NCI-H1092 (cell line): ENCODE data around the gene STX2.
"Not testable (repeated sequence)": the region's sequence is repeated elsewhere in the genome, so short reads cannot be mapped to it uniquely, and the experiment has no call there.

ENCODE experiments used
- DNase-seq: peaks from one replicate; lab custom pipeline; 2025; lab: John Stamatoyannopoulos, UW

STX2 gene

DNA sequence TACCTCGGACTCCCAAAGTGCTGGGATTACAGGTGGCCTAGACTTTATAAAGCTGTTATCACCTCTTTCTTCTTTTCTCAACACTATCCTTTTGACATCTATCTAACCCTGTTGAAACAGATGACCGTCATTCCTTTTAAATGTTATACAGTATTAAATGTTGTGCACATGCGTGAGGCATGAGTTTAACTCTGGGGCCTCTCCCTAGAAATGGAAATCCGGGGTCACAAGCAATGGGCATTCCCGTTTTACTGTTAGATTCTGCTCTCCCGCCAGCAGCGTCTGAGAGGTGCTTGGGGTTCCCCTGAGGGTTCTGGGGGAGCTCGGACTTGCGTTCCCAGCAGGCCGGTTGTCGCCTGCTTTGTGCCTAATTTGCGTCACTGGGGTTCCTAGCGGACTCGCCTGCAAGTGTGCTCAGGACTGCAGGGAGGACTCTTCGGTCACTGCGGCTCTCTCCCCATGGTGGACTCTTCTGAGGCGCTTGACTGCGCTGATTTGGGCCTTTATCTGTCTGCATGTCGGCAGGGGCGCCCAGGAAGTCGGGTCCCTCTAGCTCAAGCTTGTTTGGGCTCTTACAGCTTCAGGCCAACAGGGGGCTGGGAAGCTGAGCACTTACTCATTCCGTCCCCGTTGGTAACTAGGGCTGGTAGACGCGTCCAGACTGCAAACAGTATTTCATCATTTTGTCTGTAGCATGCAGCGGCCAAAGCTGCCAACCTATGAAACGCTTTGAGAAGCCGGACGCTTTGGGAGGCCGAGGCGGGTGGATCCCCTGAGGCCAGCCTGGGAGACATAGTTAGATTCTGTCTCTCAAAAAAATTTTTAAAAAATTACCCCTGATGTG lies 31.6 kb upstream of the STX2 start:
- peak; percentile 32 for DNase-seq

DNA sequence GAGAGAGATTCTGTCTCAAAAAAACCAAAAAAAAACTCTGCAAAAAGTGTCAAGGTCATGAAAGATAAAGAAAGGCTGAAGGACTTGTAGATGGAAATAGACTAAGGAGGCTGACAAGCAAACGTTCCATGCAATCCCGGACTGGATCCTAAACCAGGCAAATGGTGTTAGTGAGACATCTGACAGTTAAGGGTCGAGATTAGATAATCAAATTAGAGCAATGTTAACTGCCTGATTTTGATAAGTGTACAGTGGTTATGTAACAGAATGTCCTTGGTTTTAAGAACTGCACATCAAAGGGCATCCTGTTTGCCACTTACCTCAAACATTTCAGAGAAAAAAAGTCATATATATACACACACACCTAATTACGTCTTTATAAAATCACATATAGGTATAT lies 29.4 kb upstream of the STX2 start:
- DNase-seq, result no peak

DNA sequence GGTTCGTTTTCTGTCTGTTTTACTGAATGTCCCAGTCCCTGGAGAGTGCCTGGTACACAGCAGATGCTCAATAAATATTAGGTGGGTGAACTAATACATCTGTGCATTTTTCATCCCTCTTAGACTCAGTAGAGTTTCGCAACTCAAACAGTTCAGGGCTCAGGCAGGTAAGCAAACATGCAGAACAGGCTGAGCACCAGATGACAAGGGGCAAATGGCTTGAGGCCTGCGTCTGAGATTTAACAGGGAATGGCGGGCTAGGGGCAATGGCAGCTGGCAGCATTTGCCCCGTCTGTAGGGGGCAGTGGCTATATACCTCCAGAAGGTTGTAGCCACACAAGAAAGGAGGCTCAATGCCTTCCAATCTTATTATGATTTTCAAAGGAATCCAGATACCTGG lies 24.2 kb upstream of the STX2 start:
- DNase-seq, result no peak

DNA sequence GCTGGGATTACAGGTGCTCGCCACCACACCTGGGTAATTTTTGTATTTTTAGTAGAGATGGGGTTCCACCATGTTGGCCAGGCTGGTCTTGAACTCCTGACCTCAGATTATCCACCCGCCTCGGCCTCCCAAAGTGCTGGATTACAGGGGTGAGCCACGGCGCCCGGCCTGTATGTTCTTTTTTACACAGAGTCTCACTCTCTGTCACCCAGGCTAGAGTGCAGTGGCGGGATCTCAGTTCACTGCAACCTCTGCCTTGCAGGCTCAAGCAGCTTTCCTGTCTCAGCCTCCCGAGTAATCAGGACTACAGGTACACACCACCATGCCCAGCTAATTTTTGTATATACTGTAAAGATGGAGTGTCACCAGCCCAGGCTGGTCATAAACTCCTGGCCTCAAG lies 23.7 kb upstream of the STX2 start:
- not testable (repeated sequence) for DNase-seq

DNA sequence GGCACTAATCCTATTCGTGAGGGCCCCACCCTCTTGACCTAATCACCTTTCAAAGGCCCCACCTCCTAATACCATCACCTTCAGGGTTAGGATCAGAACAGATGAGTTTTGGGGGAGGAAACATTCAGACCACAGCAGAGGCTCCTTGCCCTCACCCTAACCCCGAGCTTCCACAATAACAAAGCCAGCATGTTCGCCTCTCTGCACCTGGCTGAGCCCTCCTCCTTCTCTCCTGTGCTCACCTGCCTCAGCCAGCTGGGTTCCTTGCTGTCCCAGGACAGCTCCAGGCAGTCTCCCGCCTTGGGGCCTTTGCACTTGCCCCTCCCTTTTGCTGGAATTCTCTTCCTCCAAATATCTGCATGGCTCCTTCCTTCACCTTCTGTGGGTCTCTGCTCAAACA lies 23.1 kb upstream of the STX2 start:
- no peak for DNase-seq

DNA sequence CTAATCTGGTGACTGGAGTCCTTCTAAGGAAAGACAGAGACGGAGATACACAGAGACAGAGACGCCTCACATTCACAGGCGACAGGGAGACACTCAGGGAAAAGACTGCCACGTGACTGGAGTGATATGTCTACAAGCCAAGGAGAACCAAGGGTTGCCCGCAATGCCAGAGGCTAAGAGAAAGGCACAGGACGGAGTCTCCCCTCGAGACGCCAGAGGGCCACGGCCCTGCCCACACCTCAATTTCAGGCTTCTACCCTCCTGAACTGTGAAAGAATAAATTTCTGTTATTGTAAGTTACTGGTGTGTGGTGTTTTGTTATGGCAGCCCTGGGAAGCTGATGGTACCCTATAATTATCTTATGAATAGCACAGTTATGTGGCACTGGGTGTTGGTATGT lies 21.3 kb upstream of the STX2 start:
- DNase-seq, result no peak

DNA sequence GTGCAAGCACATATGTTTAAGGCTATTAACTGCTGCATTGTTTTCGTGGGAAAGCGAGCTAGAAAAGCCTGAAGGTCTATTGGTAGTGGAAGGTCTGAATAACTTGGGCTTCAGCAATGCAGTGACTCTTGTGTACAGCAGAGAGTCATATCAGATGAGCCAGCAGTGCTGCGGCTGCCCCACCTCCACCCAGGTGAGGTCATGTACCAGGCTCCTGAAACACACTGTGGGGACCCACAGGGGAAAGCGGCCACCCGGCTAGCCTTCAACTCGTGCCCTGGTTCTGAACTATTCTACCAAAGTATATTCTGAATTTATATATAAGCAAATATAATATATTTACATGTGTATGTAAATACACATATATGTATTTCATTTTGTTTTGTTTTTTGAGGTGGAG lies 20.1 kb upstream of the STX2 start:
- DNase-seq, result no peak

DNA sequence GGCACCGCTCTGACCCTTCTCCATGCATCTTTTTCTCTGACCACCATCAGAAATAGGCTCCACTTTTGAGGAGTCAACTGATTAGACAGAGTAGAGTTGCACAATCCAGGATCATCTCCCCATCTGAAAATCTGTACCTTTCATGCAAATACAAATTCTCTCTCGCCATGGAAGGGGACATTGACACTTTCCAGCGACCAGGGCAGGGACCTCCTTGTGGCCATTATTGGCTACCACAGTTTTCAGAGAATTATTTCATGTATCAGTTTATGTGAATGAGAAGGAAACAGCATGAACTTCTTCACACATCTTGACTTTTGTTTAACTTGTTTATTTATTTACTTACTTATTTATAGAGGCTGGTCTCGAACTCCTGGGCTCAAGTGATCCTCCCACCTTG lies 19.0 kb upstream of the STX2 start:
- no peak for DNase-seq

DNA sequence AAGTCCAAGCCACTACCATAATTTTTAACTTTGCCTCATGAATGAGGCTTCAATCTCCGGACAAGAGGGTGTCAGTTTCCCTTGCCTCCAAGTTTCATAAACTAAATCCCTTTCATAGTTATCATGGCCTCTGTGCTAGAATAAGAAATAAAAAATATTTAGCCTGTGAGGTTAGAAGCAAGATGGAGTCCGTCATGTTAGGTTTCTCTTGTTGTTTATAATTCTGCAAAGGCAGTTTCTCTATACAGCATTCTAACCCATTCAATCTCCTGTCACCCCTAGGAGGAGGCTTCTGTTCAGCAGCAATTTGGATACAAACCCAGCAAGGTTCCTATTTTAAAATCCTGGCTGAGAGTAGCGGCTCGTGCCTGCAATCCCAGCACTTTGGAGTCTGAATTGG lies 17.0 kb upstream of the STX2 start:
- no peak for DNase-seq

DNA sequence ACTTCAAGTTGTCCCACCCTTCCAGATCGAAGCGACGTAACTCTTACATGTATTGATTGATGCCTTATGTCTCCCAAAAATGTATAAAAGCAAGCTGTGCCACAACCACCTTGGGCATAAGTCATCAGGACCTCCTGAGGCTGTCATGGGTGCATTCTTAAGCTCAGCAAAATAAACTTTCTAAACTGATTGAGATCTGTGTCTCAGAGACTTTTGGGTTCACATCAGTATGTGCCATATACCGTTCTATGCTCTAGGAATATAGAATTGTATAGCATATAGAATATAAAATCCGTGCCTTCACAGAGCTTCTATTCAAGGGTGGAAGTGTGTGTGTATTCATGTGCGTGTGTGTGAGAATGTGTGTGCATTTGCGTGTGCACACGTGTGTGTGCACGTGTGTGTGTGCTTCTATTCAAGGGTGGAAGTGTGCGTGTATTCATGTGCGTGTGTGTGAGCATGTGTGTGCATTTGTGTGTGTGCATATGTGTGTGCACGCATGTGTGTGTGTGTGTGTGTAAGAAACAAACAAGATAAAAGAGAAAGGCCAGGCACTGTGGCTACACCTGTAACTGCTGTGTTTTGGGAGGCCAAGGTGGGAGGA lies 11.5 kb upstream of the STX2 start:
- DNase-seq, result no peak

DNA sequence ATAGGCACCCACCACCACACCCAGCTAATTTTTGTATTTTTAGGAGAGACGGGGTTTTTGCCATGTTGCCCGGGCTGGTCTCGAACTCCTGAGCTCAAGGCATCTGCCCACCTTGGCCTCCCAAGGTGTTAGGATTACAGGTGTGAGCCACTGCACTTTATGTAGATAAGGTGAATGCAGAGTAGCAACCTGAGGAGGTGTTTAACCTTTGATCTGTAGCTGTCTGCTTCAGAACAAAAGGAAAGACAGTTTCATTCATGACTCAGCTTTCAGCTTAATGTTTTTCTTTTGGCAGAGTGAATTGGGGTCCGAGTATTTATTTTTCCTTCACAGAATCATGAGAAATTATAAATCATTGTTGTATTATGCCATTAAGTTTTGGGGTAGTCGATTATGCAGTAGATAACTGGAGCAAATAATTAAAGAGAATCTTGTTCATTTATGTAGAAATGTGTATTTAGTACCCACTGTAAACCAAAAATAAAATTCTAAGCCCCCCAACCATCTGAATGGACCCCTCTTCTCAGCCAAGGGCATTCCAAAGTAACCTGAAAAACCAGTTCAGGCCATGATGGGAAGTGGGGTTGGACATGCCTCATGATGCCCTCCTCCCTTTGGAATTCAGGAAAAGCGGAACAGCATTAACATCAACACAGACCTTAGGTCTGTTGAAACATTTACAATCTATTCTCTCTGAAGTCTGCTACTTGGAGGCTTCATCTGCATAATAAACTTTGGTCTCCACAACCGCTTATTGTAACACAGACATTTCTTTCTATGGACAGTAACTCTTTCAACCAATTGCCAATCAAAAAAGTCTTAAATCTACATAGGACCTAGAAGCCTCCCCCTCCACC lies 10.7 kb upstream of the STX2 start:
- no peak for DNase-seq

DNA sequence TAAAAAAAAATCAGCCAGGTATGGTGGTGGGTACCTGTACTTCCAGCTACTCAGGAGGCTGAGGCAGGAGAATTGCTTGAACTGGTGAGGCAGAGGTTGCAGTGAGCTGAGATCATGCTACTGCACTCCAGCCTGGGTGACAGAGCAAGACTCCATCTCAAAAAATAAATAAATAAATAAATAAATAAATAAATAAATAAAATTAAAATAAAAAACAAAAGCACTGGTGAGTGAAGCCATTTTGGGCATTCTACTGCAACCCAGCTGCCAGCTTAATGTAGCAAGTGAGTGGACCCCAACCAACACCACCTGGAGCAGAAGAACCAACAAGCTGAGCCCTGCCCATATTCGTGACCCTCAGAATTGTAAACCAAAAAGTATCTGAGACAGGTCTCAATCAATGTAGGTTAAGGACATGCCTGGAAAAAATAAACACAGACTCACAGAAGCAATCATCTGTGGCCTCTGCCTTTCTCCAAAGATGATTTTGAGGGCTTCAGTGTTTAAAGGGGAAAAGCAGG lies 9.8 kb upstream of the STX2 start:
- DNase-seq, result not testable (repeated sequence)

DNA sequence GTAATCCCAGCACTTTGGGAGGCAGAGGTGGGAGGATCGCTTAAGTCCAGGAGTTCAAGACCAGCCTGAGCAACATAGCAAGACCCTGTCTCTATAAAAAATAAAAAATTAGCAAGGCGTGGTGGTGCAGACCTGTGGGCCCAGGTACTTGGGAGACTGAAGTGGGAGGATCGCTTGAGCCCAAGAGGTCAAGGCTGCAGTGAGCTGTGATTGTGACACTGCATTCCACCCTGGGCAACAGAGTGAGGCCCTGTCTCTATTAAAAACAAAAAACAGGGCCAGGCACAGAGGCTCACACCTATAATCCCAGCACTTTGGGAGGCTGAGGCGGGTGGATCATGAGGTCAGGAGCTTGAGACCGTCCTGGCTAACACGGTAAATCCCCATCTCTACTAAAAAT lies 9.1 kb upstream of the STX2 start:
- DNase-seq, result not testable (repeated sequence)

DNA sequence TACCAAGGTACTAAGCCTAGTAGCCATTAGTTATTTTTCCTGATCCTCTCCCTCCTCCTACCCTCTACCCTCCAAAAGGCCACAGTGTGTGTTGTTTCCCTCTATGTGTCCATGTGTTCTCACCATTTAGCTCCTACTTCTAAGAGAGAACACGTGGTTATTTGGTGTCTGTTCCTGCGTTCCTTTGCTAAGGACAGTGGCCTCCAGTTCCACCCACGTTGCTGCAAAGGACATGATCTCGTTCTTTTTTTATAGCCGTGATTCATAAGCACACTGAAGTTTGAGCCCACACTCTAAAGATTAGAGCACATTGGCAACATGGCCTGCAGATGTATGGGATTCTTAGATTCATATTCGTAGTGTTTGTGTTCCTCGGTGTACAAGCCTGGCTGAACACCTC lies 8.1 kb upstream of the STX2 start:
- DNase-seq, result no peak

DNA sequence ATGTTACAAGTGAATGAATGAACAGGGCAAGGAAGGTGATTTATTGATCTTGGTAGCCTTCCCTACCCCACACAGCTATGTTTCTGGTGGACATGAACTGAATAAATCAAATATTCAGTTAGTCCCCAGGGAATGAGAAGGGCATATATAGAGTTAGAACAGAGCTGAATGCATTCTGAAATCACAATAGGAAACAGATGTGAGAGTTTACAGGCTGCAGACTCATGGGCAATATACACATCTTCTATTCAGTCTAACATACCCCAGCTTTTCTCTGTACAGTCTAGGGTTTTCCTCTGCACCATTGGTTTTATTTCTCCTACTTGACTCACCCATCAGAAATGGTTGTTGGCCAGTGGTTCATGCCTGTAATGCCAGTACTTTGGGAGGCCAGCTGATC lies 7.3 kb upstream of the STX2 start:
- no peak for DNase-seq

DNA sequence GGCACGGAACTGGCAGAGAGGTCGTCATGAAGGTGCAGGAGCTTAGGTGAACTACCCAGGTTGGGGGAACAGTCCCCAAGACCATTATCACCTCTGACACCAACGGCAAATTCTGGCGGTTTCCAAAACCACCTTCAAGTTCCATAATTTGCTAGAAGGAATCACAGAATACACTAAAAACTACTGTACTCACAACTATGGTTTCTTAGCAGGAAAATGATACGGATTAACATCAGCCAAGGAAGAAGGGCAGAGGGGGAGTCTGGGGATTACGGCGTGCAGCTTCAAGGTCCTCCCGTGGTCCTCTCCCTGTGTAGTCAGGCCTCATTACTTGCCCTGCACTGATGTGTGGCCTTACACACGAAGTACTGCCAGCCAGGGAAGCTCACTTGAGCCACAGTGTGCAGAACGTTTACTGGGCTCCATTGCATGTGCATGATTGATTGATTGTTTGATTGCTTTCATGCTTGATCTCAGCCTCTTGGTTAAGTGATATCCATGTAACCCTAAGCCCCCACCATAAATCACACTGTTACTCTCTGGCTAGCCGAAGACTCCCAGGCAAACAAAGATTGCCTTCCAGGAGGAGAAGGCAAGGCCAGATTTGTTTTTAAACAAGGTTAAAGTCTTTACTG lies 837 bp upstream of the STX2 start:
- DNase-seq, result no peak

DNA sequence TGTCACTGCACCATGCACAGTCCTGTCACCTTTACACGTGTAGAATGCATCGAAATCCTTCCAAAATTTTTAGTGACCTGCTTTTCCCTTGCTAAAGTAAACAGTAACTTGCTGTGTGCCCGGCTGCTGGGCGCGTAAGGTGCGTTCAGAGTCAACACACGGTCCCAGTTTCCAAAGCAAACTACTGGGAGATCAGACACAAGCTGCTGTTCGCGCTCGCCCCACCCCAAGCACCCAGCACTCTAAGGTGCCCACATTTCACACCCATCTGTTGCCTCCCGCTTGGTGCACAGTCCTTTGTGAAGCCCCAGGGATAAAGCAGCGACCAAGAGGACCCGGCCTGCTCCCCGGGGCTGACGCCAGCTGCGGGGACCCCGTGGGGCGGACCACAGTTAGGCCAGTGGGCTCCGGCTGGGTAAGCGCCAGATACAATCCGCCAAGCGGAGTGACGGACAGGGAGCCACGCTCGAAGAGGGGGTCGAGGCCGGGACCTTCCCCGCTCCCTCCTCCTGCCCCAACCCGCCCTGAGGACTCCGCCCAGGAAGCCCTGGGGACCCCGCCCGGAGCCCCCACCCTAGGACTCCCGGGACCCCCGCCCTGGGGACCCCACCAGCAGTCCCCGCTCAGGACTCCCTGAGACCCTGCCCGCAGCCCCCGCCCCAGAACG lies 633 bp downstream of the STX2 start:
- peak; percentile 15 for DNase-seq

DNA sequence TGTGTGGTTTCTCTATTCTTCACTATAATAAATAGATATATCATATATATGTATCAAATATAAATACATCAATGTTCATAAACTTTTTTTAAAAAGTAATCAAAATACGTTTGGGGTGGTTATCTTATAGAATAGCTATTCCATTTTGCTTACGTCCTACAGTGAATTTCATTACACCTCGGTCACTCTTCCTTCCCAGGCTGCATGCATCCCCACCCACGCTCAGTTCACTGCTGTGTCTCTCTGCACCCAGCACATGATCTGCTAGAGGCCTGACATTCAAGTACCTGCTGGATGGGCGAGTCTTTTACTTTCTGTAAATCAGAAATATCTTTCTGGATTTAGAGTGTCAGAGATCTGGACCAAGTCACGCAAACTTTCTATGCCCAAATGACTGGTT lies 3.6 kb downstream of the STX2 start:
- no peak for DNase-seq

DNA sequence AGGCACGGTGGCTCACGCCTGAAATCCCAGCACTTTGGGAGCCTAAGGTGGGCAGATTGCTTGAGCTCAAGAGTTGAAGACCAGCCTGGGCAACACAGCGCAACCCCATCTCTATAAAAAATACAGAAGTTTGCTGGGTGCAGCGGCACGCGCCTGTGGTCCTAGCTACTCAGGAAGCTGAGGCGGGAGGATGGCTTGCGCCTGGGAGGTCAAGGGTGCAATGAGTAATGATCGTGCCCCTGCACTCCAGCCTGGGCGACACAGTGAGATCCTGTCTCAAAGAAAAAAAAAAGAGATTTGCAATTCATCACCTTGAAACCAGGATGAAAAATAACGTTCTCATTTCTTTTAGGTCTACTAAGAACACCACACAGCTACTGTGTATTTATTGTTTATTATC lies 4.0 kb downstream of the STX2 start:
- no peak for DNase-seq

DNA sequence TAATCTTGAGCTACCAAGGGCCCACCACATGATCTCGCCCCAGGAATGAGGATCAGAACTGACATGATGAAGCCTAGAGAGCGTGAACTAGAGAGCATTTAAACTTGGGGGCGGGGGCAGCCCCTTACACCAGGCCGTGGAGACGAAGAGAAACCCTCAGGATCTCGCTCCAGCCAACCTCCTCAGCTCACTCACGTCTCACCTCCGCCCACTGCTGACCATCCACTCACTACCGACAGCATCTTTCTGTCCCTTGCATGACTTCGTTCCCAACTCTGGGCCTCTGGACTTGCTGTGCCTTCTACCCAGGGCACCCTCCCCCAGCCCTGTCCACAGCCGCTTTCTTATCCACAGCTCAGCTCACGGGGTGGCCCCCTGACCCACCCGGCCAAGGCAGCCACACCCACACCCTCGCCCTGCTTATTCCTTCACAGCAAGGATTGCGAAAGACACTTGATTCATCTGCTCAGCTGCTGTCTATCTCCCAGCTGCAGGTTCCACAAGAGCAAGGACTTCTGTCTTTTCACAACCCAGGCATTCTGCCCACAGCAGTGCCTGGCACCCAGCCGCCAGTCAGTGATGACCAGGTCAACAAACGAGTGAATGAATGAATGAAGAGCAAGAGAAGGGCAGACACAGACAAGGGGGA lies 6.4 kb downstream of the STX2 start:
- no peak for DNase-seq

DNA sequence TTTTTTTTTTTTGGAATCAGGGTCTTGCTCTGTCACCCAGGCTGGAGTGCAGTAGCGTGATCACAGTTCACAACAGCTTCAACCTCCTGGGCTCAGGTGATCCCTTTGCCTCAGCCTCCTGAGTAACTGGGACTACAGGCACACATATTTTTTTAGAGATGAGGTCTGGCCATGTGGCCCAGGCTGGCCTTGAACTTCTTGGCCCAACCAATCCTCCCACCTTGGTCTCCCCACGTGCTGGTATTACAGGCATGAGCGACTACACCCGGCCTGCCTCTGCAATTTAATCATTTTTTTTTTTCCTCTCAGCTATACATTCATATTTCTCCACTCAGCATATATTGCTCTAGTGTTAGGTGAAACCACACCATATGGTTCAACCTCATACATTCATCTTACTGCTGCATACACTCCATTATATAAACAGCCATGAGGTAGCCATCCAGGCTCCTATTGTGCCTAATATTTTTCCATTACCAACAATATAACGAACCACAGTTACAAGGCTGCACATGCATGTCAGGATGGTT lies 7.1 kb downstream of the STX2 start:
- DNase-seq, result no peak
